Mesothelial cell of epicardium (in vitro differentiated cells): ENCODE results near the gene TOR1B. TPM values are rescaled to one million over a fixed set of nuclear protein-coding genes. Genes with fewer than 3 reads are reported as not detected.

Experiments used
- DNase-seq, 2 experiments: peaks; one replicate each; pipeline ENCODE4 v3.0.0; 2021; ENCODE audit warnings: low spot score in 2 of 2; ENCODE audit not compliant: unreplicated experiment in 2 of 2
- H3K27ac Mint-ChIP-seq: 2 replicates; pipeline ENCODE4 v1.8.0; 2021; ENCODE audit warnings: mixed read lengths
- H3K27me3 Mint-ChIP-seq: 2 replicates; pipeline ENCODE4 v1.8.0; 2021; ENCODE audit warnings: low read depth, mixed read lengths
- H3K36me3 Mint-ChIP-seq: 2 replicates; pipeline ENCODE4 v1.8.0; 2021; ENCODE audit warnings: mixed read lengths
- H3K4me1 Mint-ChIP-seq: 2 replicates; pipeline ENCODE4 v1.8.0; 2021; ENCODE audit warnings: mixed read lengths
- H3K4me3 Mint-ChIP-seq: 2 replicates; pipeline ENCODE4 v1.8.0; 2021; ENCODE audit warnings: mild to moderate bottlenecking, moderate library complexity, mixed read lengths
- H3K9me3 Mint-ChIP-seq: 2 replicates; pipeline ENCODE4 v1.8.0; 2021; ENCODE audit warnings: mixed read lengths
- total RNA-seq: library from RNA; stranded (reverse); gene quantifications from 3 replicates; pipeline ENCODE4 v1.2.1, GENCODE V29; 2021
- TF ChIP-seq, protein P1 (sequence below): fragments of 200-600 bp; sonication (generic); IDR thresholded peaks from one replicate; pipeline ENCODE4 v1.5.0; 2021; ENCODE audit warnings: antibody characterized with exemption; ENCODE audit not compliant: unreplicated experiment

TOR1B gene
- total RNA-seq, 1 donor from 2014 or later, result 18.0 TPM

DNA sequence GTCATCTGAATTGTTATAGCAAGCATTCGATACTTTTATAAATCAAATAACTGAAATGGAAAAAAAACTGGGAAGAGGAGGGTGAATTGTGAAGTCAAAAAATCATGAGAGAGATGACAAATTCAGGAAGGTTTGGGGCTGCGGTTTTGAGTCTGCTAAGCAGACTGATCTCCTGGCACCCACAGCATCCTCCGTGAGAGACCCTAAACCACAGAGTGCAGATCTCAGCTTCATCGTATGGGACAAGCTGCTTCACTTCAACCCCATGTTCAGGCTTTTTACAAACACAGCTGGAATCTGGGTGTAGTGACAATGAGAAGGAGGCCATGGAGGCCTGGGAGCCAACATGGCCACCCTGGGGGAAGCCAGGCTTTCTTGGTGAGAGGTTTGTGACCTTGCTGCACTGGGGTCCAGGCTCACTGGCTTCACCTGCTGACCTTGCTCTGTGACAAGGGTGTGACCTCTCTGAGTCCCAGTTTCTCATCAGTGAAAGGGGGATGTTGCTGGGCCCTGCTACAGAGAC, 51.7 kb downstream of the TOR1B start:
- H3K27ac Mint-ChIP-seq, result no peak overlapping the region
- H3K9me3 Mint-ChIP-seq, result no peaks in the 10 kb centered on the region
- TF ChIP-seq, protein P1, sequence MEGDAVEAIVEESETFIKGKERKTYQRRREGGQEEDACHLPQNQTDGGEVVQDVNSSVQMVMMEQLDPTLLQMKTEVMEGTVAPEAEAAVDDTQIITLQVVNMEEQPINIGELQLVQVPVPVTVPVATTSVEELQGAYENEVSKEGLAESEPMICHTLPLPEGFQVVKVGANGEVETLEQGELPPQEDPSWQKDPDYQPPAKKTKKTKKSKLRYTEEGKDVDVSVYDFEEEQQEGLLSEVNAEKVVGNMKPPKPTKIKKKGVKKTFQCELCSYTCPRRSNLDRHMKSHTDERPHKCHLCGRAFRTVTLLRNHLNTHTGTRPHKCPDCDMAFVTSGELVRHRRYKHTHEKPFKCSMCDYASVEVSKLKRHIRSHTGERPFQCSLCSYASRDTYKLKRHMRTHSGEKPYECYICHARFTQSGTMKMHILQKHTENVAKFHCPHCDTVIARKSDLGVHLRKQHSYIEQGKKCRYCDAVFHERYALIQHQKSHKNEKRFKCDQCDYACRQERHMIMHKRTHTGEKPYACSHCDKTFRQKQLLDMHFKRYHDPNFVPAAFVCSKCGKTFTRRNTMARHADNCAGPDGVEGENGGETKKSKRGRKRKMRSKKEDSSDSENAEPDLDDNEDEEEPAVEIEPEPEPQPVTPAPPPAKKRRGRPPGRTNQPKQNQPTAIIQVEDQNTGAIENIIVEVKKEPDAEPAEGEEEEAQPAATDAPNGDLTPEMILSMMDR, result no peak
- DNase-seq, result no peak
- no peaks in the 10 kb centered on the region for H3K27me3 Mint-ChIP-seq
- peaks cover 39% of the 10 kb centered on the region for H3K36me3 Mint-ChIP-seq
- no peak overlapping the region for H3K4me3 Mint-ChIP-seq
- peaks cover 28% of the 10 kb centered on the region for H3K4me1 Mint-ChIP-seq

DNA sequence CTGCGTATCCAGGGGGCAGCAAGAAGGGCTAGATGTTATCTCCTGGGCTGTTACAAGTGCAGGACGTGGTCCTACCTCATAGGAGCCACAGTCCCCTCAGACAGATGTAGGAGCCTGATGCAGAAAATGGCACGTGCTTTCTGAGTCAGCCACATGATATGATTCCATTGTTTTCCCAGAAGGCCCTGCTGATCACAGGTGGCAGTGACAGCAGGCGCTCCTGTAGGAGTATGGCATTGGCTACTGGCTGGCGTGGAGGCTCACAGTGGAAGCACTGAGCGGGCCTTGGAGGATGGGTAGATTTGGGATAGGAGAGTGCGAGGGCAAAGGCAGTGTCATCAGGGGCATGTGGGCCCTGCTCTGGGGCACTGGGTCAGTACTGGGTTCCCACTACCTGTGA, 54.2 kb downstream of the TOR1B start:
- no peaks in the 10 kb centered on the region for H3K9me3 Mint-ChIP-seq
- peaks cover 45% of the 10 kb centered on the region for H3K36me3 Mint-ChIP-seq

DNA sequence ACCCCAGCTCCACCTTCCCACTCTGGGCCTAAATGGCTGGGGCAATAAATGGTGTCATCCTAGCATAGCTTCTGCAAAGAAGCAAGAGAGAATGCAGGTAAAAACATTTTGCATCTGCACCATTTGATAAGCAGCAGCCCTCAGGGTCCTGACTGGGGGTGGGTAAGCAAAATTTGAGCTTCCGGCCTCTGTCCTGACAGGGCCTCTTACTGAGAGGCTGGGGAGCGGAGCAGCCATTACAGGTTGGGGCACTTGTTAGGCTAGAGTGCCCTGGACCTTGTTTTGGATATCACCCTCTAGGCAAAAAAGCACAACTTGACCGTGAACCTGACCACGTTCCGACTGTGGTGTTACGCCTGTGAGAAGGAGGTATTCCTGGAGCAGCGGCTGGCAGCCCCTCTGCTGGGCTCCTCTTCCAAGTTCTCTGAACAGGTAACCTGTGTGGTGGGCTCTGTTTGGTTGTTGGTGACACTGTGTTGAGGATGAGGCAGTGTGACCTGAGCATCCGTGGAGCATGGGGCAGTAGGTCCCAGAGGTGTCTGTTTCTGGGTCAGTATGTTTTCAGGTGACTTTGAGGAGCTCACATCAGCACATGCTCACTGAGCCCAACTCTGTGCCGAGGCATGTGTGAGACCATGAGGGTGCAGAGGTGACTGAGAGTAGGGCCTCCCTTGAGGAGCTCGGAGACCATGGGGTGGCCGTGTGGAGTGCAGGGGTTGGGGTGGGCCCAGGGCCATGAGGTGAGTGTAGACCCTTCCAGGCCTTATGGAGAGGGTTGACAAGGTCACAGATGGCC, 55.4 kb downstream of the TOR1B start:
- Mint-ChIP-seq H3K27me3 (no peaks in the 10 kb centered on the region), H3K27ac (no peak overlapping the region), H3K4me3 (no peak overlapping the region), H3K36me3 (peaks cover 49% of the 10 kb centered on the region), H3K9me3 (no peaks in the 10 kb centered on the region), H3K4me1 (no peaks in the 10 kb centered on the region)
- DNase-seq, result no peak
- TF ChIP-seq, protein P1, result no peak

More for the DNA sequence above, 54.2 kb downstream of the TOR1B start:
- Mint-ChIP-seq H3K27ac (no peak overlapping the region), H3K27me3 (no peaks in the 10 kb centered on the region), H3K4me3 (no peak overlapping the region), H3K4me1 (peaks cover 10% of the 10 kb centered on the region)
- no peak for DNase-seq
- TF ChIP-seq, protein P1, result no peak

Other genes with a start within 250 kb of the TOR1B start
- gene C9orf50, start 182.1 kb upstream of the TOR1B start, total RNA-seq, result 0.23 to 0.87 TPM (median 0.69 TPM) in 3 replicates
- 30.7 to 33.3 TPM (median 33.0 TPM) in 3 replicates for gene NTMT1, start 177.0 kb upstream of the TOR1B start, total RNA-seq
- 24.5 to 26.2 TPM (median 24.6 TPM) in 3 replicates for gene ASB6, start 161.0 kb upstream of the TOR1B start, total RNA-seq
- 7.5 to 10.1 TPM (median 8.7 TPM) in 3 replicates for gene PRRX2, start 137.5 kb upstream of the TOR1B start, total RNA-seq
- gene PTGES, start 50.1 kb upstream of the TOR1B start, total RNA-seq, result 28.4 to 30.1 TPM (median 29.6 TPM) in 3 replicates
- gene TOR1A, start 21.0 kb downstream of the TOR1B start, total RNA-seq, result 33.7 to 34.8 TPM (median 33.8 TPM) in 3 replicates
- gene C9orf78, start 32.1 kb downstream of the TOR1B start, total RNA-seq, result 28.2 to 31.0 TPM (median 29.9 TPM) in 3 replicates
- 47.1 to 49.0 TPM (median 47.7 TPM) in 3 replicates for gene USP20, start 32.3 kb downstream of the TOR1B start, total RNA-seq
- 48.3 to 52.4 TPM (median 49.9 TPM) in 3 replicates for gene FNBP1, start 240.0 kb downstream of the TOR1B start, total RNA-seq